ENCODE results near the gene NFIX. TPM values are rescaled to one million over a fixed set of nuclear protein-coding genes. Genes with fewer than 3 reads are reported as not detected.

The NFIX gene
- total and polyA plus RNA-seq, 5 experiments from 2014 or later, result 0.68 to 8.6 (median 3.2) TPM; not detected in 1

DNA sequence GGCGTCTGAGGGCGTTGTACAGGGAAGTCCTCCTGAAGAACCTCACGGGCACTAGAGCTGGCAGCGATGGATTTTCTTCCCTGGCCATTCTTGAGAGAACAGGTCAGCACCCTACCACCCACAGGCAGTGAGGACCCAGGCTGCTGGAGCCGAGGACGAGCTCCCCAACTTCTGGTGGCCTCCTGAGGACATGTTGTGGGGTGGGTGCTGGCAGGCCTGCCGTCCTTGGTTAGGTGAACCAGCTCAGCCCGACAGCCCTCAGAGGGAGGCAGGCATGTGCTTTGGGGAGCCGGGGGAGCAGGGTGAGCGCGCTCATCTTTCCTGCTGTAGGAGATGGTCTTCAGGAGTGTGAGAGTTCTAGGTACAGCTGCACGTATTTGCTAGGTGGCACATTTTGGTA is 92.0 kb downstream of the NFIX start:
- ATAC-seq, result no peak
- H3K27ac Mint-ChIP-seq, result no peak overlapping the region
- H3K36me3 Mint-ChIP-seq, result no peaks in the 10 kb centered on the region
- POLR2A ChIA-PET, result no interaction called here
- no peak for DNase-seq
- H3K27me3 Mint-ChIP-seq, result no peaks in the 10 kb centered on the region
- H3K9me3 Mint-ChIP-seq, result no peaks in the 10 kb centered on the region
- no peak overlapping the region for H3K4me3 Mint-ChIP-seq
- H3K4me1 Mint-ChIP-seq, result peaks cover 0 to 6% (median 0%) of the 10 kb centered on the region in 4 donors

- no peak for ATAC-seq
- no peak for DNase-seq
- H3K4me3 Mint-ChIP-seq, result no peak overlapping the region
- peak overlapping the region in 1 of 10 donors; percentile 81 for H3K27ac Mint-ChIP-seq
- no peaks in the 10 kb centered on the region for H3K36me3 Mint-ChIP-seq
- peaks cover 0 to 6% (median 0%) of the 10 kb centered on the region in 4 donors for H3K4me1 Mint-ChIP-seq
- H3K9me3 Mint-ChIP-seq, result no peaks in the 10 kb centered on the region
- no peaks in the 10 kb centered on the region for H3K27me3 Mint-ChIP-seq
- POLR2A ChIA-PET, result no interaction called here
Measured at GRCh38 chr19:13087795-13088537, 92.7 kb downstream of the NFIX start.

GRCh38 chr19:13089139-13089856 is 94.0 kb downstream of the NFIX start:
- H3K27ac Mint-ChIP-seq, result no peak overlapping the region
- peaks cover 0 to 6% (median 3%) of the 10 kb centered on the region in 4 donors for H3K4me1 Mint-ChIP-seq
- no peaks in the 10 kb centered on the region for H3K27me3 Mint-ChIP-seq
- ATAC-seq (peak; percentile 45 to 68), DNase-seq (peak in 1 of 10 donors; percentile 19)
- POLR2A ChIA-PET, result no interaction called here
- H3K9me3 Mint-ChIP-seq, result no peaks in the 10 kb centered on the region
- no peaks in the 10 kb centered on the region for H3K36me3 Mint-ChIP-seq
- H3K4me3 Mint-ChIP-seq, result no peak overlapping the region

DNA sequence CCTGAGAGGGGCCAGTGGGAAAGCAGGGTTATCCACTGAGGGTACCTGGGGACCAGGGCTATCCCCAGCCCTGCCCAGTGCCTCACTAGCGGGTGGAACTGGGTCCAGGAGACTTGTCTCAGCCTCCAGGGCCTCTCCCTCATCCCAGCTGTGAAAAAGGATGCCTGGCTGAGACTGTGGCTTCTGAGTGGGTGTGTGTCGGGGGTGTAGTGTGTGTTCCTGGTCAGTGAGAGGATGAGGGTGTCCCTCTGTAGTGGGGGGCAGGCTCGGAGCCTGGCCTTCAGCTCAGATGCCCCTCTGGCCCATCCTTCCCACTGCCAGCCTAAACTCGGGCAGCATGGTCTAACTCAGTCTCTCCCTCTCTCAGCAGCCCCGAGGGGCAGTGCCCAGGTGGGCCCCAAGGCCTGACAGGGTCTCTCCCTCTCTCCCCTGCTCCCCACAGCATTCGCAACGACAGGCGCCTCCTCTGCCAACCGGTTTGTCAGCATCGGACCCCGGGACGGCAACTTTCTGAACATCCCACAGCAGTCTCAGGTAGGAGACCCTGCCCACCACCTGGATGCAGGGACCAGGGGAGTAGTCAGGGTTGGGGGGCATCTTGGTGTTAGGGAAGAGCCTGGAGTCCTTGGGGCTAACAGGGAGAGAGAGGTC is 94.7 kb downstream of the NFIX start:
- no peak overlapping the region for H3K4me3 Mint-ChIP-seq
- H3K4me1 Mint-ChIP-seq, result peaks cover 6 to 7% (median 7%) of the 10 kb centered on the region in 4 donors
- no peaks in the 10 kb centered on the region for H3K36me3 Mint-ChIP-seq
- POLR2A ChIA-PET, result no interaction called here
- no peaks in the 10 kb centered on the region for H3K9me3 Mint-ChIP-seq
- DNase-seq (no peak), ATAC-seq (no peak)
- H3K27ac Mint-ChIP-seq, result no peak overlapping the region
- H3K27me3 Mint-ChIP-seq, result peaks cover 0 to 3% (median 0%) of the 10 kb centered on the region in 5 donors

- Mint-ChIP-seq H3K4me1 (peaks cover 4 to 7% (median 6%) of the 10 kb centered on the region in 4 donors), H3K27me3 (peaks cover 0 to 3% (median 0%) of the 10 kb centered on the region in 5 donors), H3K9me3 (no peaks in the 10 kb centered on the region), H3K4me3 (no peak overlapping the region), H3K36me3 (no peaks in the 10 kb centered on the region), H3K27ac (no peak overlapping the region)
- DNase-seq (no peak), ATAC-seq (no peak)
- POLR2A ChIA-PET, result no interaction called here
Measured at GRCh38 chr19:13090511-13091231, 95.4 kb downstream of the NFIX start.

DNA sequence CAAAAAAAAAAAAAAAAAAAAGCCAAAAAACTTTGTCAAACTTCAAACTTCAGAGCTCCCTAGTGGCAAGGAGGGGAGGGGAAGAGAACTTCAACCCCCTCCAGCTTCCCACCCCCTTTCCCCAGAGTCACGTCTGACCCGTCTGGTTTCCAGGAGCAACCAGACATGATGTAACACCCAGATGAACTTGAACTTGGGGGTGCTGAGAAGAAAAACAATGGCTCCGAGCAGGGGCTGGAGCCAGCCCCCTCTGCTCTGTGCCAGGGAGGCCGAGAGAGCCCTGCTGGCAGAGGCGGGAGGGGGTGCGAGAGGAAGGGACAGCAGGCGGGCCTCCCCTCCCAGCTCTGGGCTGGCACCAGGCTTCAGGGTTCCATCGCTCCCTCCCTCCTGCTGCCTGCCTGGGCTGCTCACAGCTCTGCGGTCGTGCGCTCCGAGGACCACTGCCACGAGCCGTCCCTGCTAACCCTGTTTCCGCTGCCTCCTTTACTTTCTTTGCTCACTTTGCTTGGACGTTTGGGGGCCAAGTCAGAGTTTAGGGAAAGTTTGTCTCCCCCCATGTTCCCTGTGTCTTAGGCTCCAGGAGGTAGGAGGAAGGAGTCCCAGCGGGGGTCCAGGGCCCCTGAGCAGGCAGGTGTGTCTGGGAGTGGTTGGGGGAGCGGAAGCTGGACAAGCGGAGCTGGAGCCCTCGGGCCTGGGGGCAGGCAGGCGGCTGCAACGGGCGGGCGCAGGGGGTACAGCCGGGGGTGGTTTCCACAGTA is 96.3 kb downstream of the NFIX start:
- Mint-ChIP-seq H3K4me3 (no peak overlapping the region), H3K27ac (no peak overlapping the region), H3K9me3 (peaks cover 0 to 2% (median 0%) of the 10 kb centered on the region in 9 donors), H3K4me1 (peaks cover 8 to 14% (median 13%) of the 10 kb centered on the region in 4 donors), H3K36me3 (no peaks in the 10 kb centered on the region), H3K27me3 (peaks cover 3 to 10% (median 6%) of the 10 kb centered on the region in 5 donors)
- DNase-seq (no peak), ATAC-seq (no peak)
- POLR2A ChIA-PET, result no interaction called here

DNA sequence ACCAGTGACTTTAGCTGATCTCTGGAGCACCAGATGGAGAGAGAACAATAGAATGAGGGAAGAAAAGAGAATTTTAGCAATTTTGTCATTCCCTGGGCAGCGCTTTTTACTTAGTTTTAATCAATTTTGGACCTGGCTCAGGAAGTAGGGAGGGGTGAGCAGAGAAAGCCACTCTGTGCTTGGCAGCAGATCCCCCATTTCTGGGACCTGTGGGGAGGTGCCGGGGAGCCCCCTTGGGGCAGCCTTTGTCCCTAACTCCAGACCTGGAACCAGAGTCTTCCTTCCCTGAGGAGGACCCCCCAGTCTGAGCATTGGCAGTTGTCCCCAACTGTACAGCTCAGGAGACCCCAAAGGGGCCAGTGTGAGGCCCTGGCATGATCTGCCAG is 96.9 kb downstream of the NFIX start:
- DNase-seq (no peak), ATAC-seq (no peak)
- Mint-ChIP-seq H3K9me3 (peaks cover 0 to 2% (median 0%) of the 10 kb centered on the region in 9 donors), H3K4me3 (no peak overlapping the region), H3K27ac (no peak overlapping the region), H3K36me3 (no peaks in the 10 kb centered on the region), H3K27me3 (peaks cover 5 to 11% (median 6%) of the 10 kb centered on the region in 5 donors), H3K4me1 (peaks cover 10 to 19% (median 14%) of the 10 kb centered on the region in 4 donors)
- POLR2A ChIA-PET, result no interaction called here

DNA sequence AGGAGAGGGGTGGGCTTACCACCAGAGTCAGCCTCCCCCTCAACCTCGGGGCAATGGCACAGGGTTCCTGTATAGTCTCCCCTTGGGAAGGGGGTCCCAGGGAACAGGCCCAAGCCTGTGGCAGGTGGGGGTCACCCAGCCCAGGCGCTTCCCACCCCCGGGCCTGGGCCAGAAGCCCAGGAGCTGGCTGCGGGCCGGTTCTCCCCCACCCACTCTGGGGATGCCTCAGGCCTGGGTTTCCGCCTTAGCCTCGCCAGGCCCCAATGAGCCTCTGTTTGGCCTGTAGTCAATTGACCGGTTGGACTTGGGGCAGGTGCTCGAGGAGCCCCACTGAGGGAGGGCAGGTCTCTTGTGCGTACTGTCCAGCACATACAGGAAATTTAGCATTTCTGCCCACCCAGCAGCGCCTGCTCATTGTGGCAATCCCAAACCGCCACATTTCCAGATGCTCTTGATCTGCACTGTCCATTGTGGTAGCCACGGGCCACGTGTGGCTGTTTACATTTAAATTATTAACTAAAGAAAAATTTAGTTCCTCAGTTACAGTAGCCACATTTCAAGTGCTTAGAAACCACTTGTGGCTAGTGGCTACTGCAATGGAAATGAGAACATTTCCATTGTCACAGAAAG is 97.4 kb downstream of the NFIX start:
- POLR2A ChIA-PET, result interaction anchor here (2.6 kb wide), 1 partner anchor 116 kb away, joined by 18 read pairs; no protein-coding TSS in a partner anchor
- Mint-ChIP-seq H3K27me3 (peaks cover 6 to 13% (median 6%) of the 10 kb centered on the region in 5 donors), H3K4me3 (no peak overlapping the region), H3K27ac (no peak overlapping the region), H3K36me3 (no peaks in the 10 kb centered on the region), H3K4me1 (peaks cover 10 to 19% (median 15%) of the 10 kb centered on the region in 4 donors), H3K9me3 (peaks cover 0 to 2% (median 0%) of the 10 kb centered on the region in 9 donors)
- ATAC-seq (no peak), DNase-seq (no peak)

- DNase-seq (peak; percentile 68 to 89 (median 79)), ATAC-seq (peak; percentile 75 to 80)
- Mint-ChIP-seq H3K27ac (peak overlapping the region in 1 of 10 donors; percentile 54), H3K4me1 (peaks cover 14 to 23% (median 21%) of the 10 kb centered on the region in 4 donors), H3K36me3 (no peaks in the 10 kb centered on the region), H3K9me3 (peaks cover 0 to 2% (median 0%) of the 10 kb centered on the region in 9 donors), H3K4me3 (peak overlapping the region in 2 of 10 donors; percentile 58), H3K27me3 (peaks cover 6 to 19% (median 6%) of the 10 kb centered on the region in 5 donors)
- POLR2A ChIA-PET, result interaction anchor here (0.9 to 2.6 kb wide), 3 partner anchors 24 to 117 kb away, joined by 4 to 18 read pairs (median 5); partner anchors contain the start of gene NACC1
Measured at GRCh38 chr19:13093407-13094105, 98.3 kb downstream of the NFIX start.

- POLR2A ChIA-PET, result interaction anchor here (0.9 to 2.6 kb wide), 3 partner anchors 24 to 117 kb away, joined by 4 to 18 read pairs (median 5); partner anchors contain the start of gene NACC1
- DNase-seq (peak in 1 of 10 donors; percentile 7), ATAC-seq (no peak)
- Mint-ChIP-seq H3K9me3 (peaks cover 0 to 2% (median 0%) of the 10 kb centered on the region in 9 donors), H3K4me3 (peak overlapping the region in 2 of 10 donors; percentile 58), H3K36me3 (no peaks in the 10 kb centered on the region), H3K4me1 (peaks cover 15 to 27% (median 26%) of the 10 kb centered on the region in 4 donors), H3K27ac (peak overlapping the region in 1 of 10 donors; percentile 54), H3K27me3 (peaks cover 6 to 22% (median 6%) of the 10 kb centered on the region in 5 donors)
Measured at GRCh38 chr19:13094106-13094504, 98.8 kb downstream of the NFIX start.
